ENCODE measurements around the gene CHAT. TPM values are rescaled to one million over a fixed set of nuclear protein-coding genes. Genes with fewer than 3 reads are reported as not detected.

The CHAT gene
- total RNA-seq, 2 donors from 2014 or later: 0.16 to 1.2 TPM

- no peak for DNase-seq
- Histone ChIP-seq H3K27ac (no peak overlapping the region), H3K36me3 (no peaks in the 10 kb centered on the region), H3K27me3 (no peaks in the 10 kb centered on the region), H3K9ac (ENCODE audit: low read depth in 2 of 2, low read length in 2 of 2) (no peak overlapping the region), H3K9me3 (no peaks in the 10 kb centered on the region), H3K4me3 (no peak overlapping the region), H3K4me1 (no peaks in the 10 kb centered on the region)
- TF ChIP-seq CTCF (IDR thresholded peaks at IDR 0.05): no peak
- intact Hi-C loops (cut with DNase I): no loop called here
Observed at GRCh38 chr10:49711481-49711880, 97.6 kb downstream of the CHAT start.

GRCh38 chr10:49713266-49713665 is 99.4 kb downstream of the CHAT start:
- H3K27me3 ChIP-seq: no peaks in the 10 kb centered on the region
- H3K9me3 ChIP-seq: no peaks in the 10 kb centered on the region
- TF ChIP-seq CTCF (IDR thresholded peaks at IDR 0.05): no peak
- H3K4me3 ChIP-seq: no peak overlapping the region
- H3K27ac ChIP-seq: no peak overlapping the region
- no peaks in the 10 kb centered on the region for H3K4me1 ChIP-seq
- DNase-seq: no peak
- no peak overlapping the region for H3K9ac ChIP-seq (ENCODE audit: low read depth in 2 of 2, low read length in 2 of 2)
- no peaks in the 10 kb centered on the region for H3K36me3 ChIP-seq
- intact Hi-C loops (cut with DNase I): no loop called here

Other genes with a start within 250 kb of the CHAT start
- gene DRGX, start 217.9 kb upstream of the CHAT start, total RNA-seq: under 1 TPM in 1 of 2 donors, not detected in 1; 0.16 TPM
- gene ERCC6, start 74.9 kb upstream of the CHAT start, total RNA-seq: 10 to 100 TPM; 16.4 to 18.0 TPM
- under 1 TPM in 1 of 2 donors, not detected in 1; 0.42 TPM for gene SLC18A3, start 3.7 kb upstream of the CHAT start, total RNA-seq
- gene C10orf53, start 65.6 kb downstream of the CHAT start, total RNA-seq: not detected
- 1 to 10 TPM in 1 of 2 donors, under 1 TPM in 1; 0.79 to 3.2 TPM for gene OGDHL, start 148.3 kb downstream of the CHAT start, total RNA-seq

All from colonic mucosa (tissue), 4 donors.